GM21619 (cell line): ENCODE results near the gene SDHA.
"Not testable (repeated sequence)": the region's sequence is repeated elsewhere in the genome, so short reads cannot be mapped to it uniquely, and the experiment has no call there.

ENCODE experiments used
- ATAC-seq: cut with Tn5 transposase; IDR thresholded peaks from one replicate; pipeline ENCODE4 v1.9.1; 2021; ENCODE audit not compliant: unreplicated experiment

SDHA gene

GRCh38 chr5:251975-252374, 33.9 kb downstream of the SDHA start:
- ATAC-seq: not testable (repeated sequence)

- no peak for ATAC-seq
Measured at GRCh38 chr5:252546-252945, 34.4 kb downstream of the SDHA start.

- not testable (repeated sequence) for ATAC-seq
Measured at GRCh38 chr5:254322-254721, 36.2 kb downstream of the SDHA start.

GRCh38 chr5:255116-255515, 37.0 kb downstream of the SDHA start:
- not testable (repeated sequence) for ATAC-seq

- not testable (repeated sequence) for ATAC-seq
Measured at GRCh38 chr5:256347-256746, 38.2 kb downstream of the SDHA start.

GRCh38 chr5:257148-257547, 39.0 kb downstream of the SDHA start:
- no peak for ATAC-seq

GRCh38 chr5:263275-263974, 45.3 kb downstream of the SDHA start:
- ATAC-seq: not testable (repeated sequence)

- no peak for ATAC-seq
Measured at GRCh38 chr5:264338-264737, 46.2 kb downstream of the SDHA start.

- not testable (repeated sequence) for ATAC-seq
Measured at GRCh38 chr5:266311-267026, 48.3 kb downstream of the SDHA start.

- no peak for ATAC-seq
Measured at GRCh38 chr5:267716-268115, 49.6 kb downstream of the SDHA start.

GRCh38 chr5:270340-270739, 52.2 kb downstream of the SDHA start:
- ATAC-seq: no peak

- not testable (repeated sequence) for ATAC-seq
Measured at GRCh38 chr5:271828-272167, 53.7 kb downstream of the SDHA start.

- ATAC-seq: not testable (repeated sequence)
Measured at GRCh38 chr5:273091-273490, 55.0 kb downstream of the SDHA start.

- ATAC-seq: not testable (repeated sequence)
Measured at GRCh38 chr5:273491-273890, 55.4 kb downstream of the SDHA start.

GRCh38 chr5:274346-274745, 56.2 kb downstream of the SDHA start:
- not testable (repeated sequence) for ATAC-seq

- no peak for ATAC-seq
Measured at GRCh38 chr5:278646-279045, 60.5 kb downstream of the SDHA start.

GRCh38 chr5:279051-279665, 61.0 kb downstream of the SDHA start:
- ATAC-seq: not testable (repeated sequence)

- no peak for ATAC-seq
Measured at GRCh38 chr5:285991-286557, 68.0 kb downstream of the SDHA start.

GRCh38 chr5:290200-290599, 72.1 kb downstream of the SDHA start:
- ATAC-seq: not testable (repeated sequence)

GRCh38 chr5:291345-291744, 73.2 kb downstream of the SDHA start:
- ATAC-seq: not testable (repeated sequence)

- not testable (repeated sequence) for ATAC-seq
Measured at GRCh38 chr5:294788-295187, 76.7 kb downstream of the SDHA start.

- ATAC-seq: not testable (repeated sequence)
Measured at GRCh38 chr5:296207-296606, 78.1 kb downstream of the SDHA start.
